ENCODE results near the gene ITPRIPL2.

The ITPRIPL2 gene

GRCh38 chr16:19142939-19143598 lies 29.3 kb downstream of the ITPRIPL2 start:
- no peak for DNase-seq (ENCODE audit: low spot score)

GRCh38 chr16:19143599-19143956 lies 29.8 kb downstream of the ITPRIPL2 start:
- no peak for DNase-seq (ENCODE audit: low spot score)

- no peak for DNase-seq (ENCODE audit: low spot score)
Measured at GRCh38 chr16:19145010-19145409, 31.2 kb downstream of the ITPRIPL2 start.

GRCh38 chr16:19147126-19147525 lies 33.4 kb downstream of the ITPRIPL2 start:
- DNase-seq (ENCODE audit: low spot score), result no peak

GRCh38 chr16:19147627-19148026 lies 33.9 kb downstream of the ITPRIPL2 start:
- no peak for DNase-seq (ENCODE audit: low spot score)

- DNase-seq (ENCODE audit: low spot score), result no peak
Measured at GRCh38 chr16:19148189-19148588, 34.4 kb downstream of the ITPRIPL2 start.

- no peak for DNase-seq (ENCODE audit: low spot score)
Measured at GRCh38 chr16:19151310-19151709, 37.5 kb downstream of the ITPRIPL2 start.

- DNase-seq (ENCODE audit: low spot score), result no peak
Measured at GRCh38 chr16:19152042-19152441, 38.3 kb downstream of the ITPRIPL2 start.

GRCh38 chr16:19153876-19154275 lies 40.1 kb downstream of the ITPRIPL2 start:
- peak; percentile 9 for DNase-seq (ENCODE audit: low spot score)

GRCh38 chr16:19162085-19162484 lies 48.3 kb downstream of the ITPRIPL2 start:
- no peak for DNase-seq (ENCODE audit: low spot score)

GRCh38 chr16:19163215-19163614 lies 49.5 kb downstream of the ITPRIPL2 start:
- no peak for DNase-seq (ENCODE audit: low spot score)

GRCh38 chr16:19164285-19164684 lies 50.5 kb downstream of the ITPRIPL2 start:
- DNase-seq (ENCODE audit: low spot score), result no peak

- DNase-seq (ENCODE audit: low spot score), result no peak
Measured at GRCh38 chr16:19165101-19165500, 51.3 kb downstream of the ITPRIPL2 start.

- DNase-seq (ENCODE audit: low spot score), result no peak
Measured at GRCh38 chr16:19166500-19166899, 52.7 kb downstream of the ITPRIPL2 start.

GRCh38 chr16:19167710-19168370 lies 54.1 kb downstream of the ITPRIPL2 start, which contains the start of gene SYT17:
Gene SYT17, plus strand, starts transcription at chr16:19168240. Its CDS starts 407 bp downstream, at chr16:19168647.
- peak; percentile 48 for DNase-seq (ENCODE audit: low spot score)

- DNase-seq (ENCODE audit: low spot score), result no peak
Measured at GRCh38 chr16:19168371-19169081, 54.8 kb downstream of the ITPRIPL2 start.

GRCh38 chr16:19169082-19169639 lies 55.4 kb downstream of the ITPRIPL2 start:
- DNase-seq (ENCODE audit: low spot score), result no peak

GRCh38 chr16:19170043-19170655 lies 56.4 kb downstream of the ITPRIPL2 start:
- no peak for DNase-seq (ENCODE audit: low spot score)
